ENCODE measurements around the gene TCP1.
"Not testable (repeated sequence)": the region's sequence is repeated elsewhere in the genome, so short reads cannot be mapped to it uniquely, and the experiment has no call there.

Gene TCP1

GRCh38 chr6:159816775-159817174 lies 27.4 kb upstream of the TCP1 start:
- H3K27ac ChIP-seq (ENCODE audit: extremely low read depth, low read depth, low read length); H3K9me3 ChIP-seq (ENCODE audit: control insufficient read depth, insufficient read depth, low read depth, low read length); H3K4me3 ChIP-seq (ENCODE audit: low read depth, low read length); CTCF ChIA-PET; H3K36me3 ChIP-seq (ENCODE audit: control insufficient read depth in 2 of 2, insufficient read depth in 1 of 2, low read length in 2 of 2); POLR2A ChIA-PET; H3K4me1 ChIP-seq (ENCODE audit: control insufficient read depth, insufficient read depth, low read length): not testable (repeated sequence)
- TF ChIP-seq KLF1 (tag by site-specific recombination; IDR thresholded peaks at IDR 0.05): peak; percentile 71

- Histone ChIP-seq H3K36me3 (ENCODE audit: control insufficient read depth in 2 of 2, insufficient read depth in 1 of 2, low read length in 2 of 2) (no peaks in the 10 kb centered on the region), H3K9me3 (ENCODE audit: control insufficient read depth, insufficient read depth, low read depth, low read length) (no peaks in the 10 kb centered on the region), H3K27ac (ENCODE audit: extremely low read depth, low read depth, low read length) (no peak overlapping the region), H3K4me1 (ENCODE audit: control insufficient read depth, insufficient read depth, low read length) (no peaks in the 10 kb centered on the region), H3K4me3 (ENCODE audit: low read depth, low read length) (no peak overlapping the region)
- TF ChIP-seq ZNF529 (tag by site-specific recombination; IDR thresholded peaks at IDR 0.05; ENCODE audit: insufficient replicate concordance) (no peak), KLF7 (tag by site-specific recombination; IDR thresholded peaks at IDR 0.05; ENCODE audit: borderline replicate concordance) (no peak), ZBTB44 (tag by site-specific recombination; IDR thresholded peaks at IDR 0.05) (no peak), ZNF626 (tag by site-specific recombination; IDR thresholded peaks at IDR 0.05) (no peak), ZBTB8A (tag by site-specific recombination; IDR thresholded peaks at IDR 0.05) (no peak), ZNF174 (tag by site-specific recombination; IDR thresholded peaks at IDR 0.05) (no peak), ZNF19 (tag by site-specific recombination; IDR thresholded peaks at IDR 0.05; ENCODE audit: low read depth) (no peak)
- ChIA-PET CTCF (no interaction called here), POLR2A (interaction anchor here (1.7 kb wide), 1 partner anchor 25 kb away, joined by 7 read pairs; the partner anchor contains the start of genes MRPL18 and TCP1)
Observed at GRCh38 chr6:159815410-159815809, 26.0 kb upstream of the TCP1 start.

GRCh38 chr6:159813781-159814180 lies 24.4 kb upstream of the TCP1 start:
- Histone ChIP-seq H3K4me3 (ENCODE audit: low read depth, low read length) (no peak overlapping the region), H3K9me3 (ENCODE audit: control insufficient read depth, insufficient read depth, low read depth, low read length) (no peaks in the 10 kb centered on the region), H3K27ac (ENCODE audit: extremely low read depth, low read depth, low read length) (no peak overlapping the region), H3K4me1 (ENCODE audit: control insufficient read depth, insufficient read depth, low read length) (no peaks in the 10 kb centered on the region), H3K36me3 (ENCODE audit: control insufficient read depth in 2 of 2, insufficient read depth in 1 of 2, low read length in 2 of 2) (no peaks in the 10 kb centered on the region)
- TF ChIP-seq SCRT2 (tag by site-specific recombination; IDR thresholded peaks at IDR 0.05) (peak; percentile 24; the same call in 1 of the 2 replicates), ZNF48 (tag by site-specific recombination; IDR thresholded peaks at IDR 0.05) (no peak)
- ChIA-PET CTCF (no interaction called here), POLR2A (no interaction called here)

GRCh38 chr6:159809149-159809548 lies 19.7 kb upstream of the TCP1 start:
- Histone ChIP-seq H3K4me3 (ENCODE audit: low read depth, low read length) (no peak overlapping the region), H3K9me3 (ENCODE audit: control insufficient read depth, insufficient read depth, low read depth, low read length) (no peaks in the 10 kb centered on the region), H3K27ac (ENCODE audit: extremely low read depth, low read depth, low read length) (no peak overlapping the region), H3K36me3 (ENCODE audit: control insufficient read depth in 2 of 2, insufficient read depth in 1 of 2, low read length in 2 of 2) (no peaks in the 10 kb centered on the region), H3K4me1 (ENCODE audit: control insufficient read depth, insufficient read depth, low read length) (peaks cover 4% of the 10 kb centered on the region)
- TF ChIP-seq ZNF398 (tag by site-specific recombination; IDR thresholded peaks at IDR 0.05): no peak
- TF ChIP-seq ZNF132 (tag by site-specific recombination; IDR thresholded peaks at IDR 0.05; ENCODE audit: borderline replicate concordance): no peak
- no peak for TF ChIP-seq ZNF544 (tag by site-specific recombination; IDR thresholded peaks at IDR 0.05)
- POLR2A ChIA-PET: interaction anchor here (5.7 kb wide), 1 partner anchor 19 kb away, joined by 47 read pairs; the partner anchor contains the start of genes MRPL18 and TCP1
- CTCF ChIA-PET: no interaction called here
